Keratinocyte (primary cell): ENCODE results near the gene EPHB3. TPM values are rescaled to one million over a fixed set of nuclear protein-coding genes. Genes with fewer than 3 reads are reported as not detected.

Experiments
- DNase-seq: peaks from one replicate; pipeline ENCODE4 v3.0.0-alpha.2; 2011; ENCODE audit warnings: low read depth, missing footprints, low spot score
- FAIRE-seq: peaks from 2 replicates; lab custom pipeline; 2011; peaks lifted over from hg19 to GRCh38; lab: Jason Lieb, UNC
- H2AFZ ChIP-seq: 2 replicates; pipeline ENCODE4 v1.6.0; 2012; ENCODE audit warnings: low read length, control low read depth, inconsistent platforms; ENCODE audit not compliant: control insufficient read depth
- H3K27ac ChIP-seq: 2 replicates; pipeline ENCODE4 v1.5.1; 2011; ENCODE audit warnings: low read length; ENCODE audit not compliant: control insufficient read depth, insufficient read depth
- H3K27me3 ChIP-seq: 3 replicates; pipeline ENCODE4 v1.6.0; 2011; ENCODE audit warnings: low read length; ENCODE audit not compliant: control insufficient read depth, insufficient read depth; ENCODE audit errors: extremely low read depth
- H3K36me3 ChIP-seq, 2 experiments: 2 replicates in 1 of 2; 3 replicates in 1 of 2; pipeline ENCODE4 v1.5.1; 2011; ENCODE audit warnings: low read length in 2 of 2, mild to moderate bottlenecking in 1 of 2; ENCODE audit not compliant: control insufficient read depth in 2 of 2, insufficient read depth in 2 of 2; ENCODE audit errors: extremely low read depth in 1 of 2
- H3K4me1 ChIP-seq: 3 replicates; pipeline ENCODE4 v1.5.1; 2011; ENCODE audit warnings: low read length; ENCODE audit not compliant: control insufficient read depth, insufficient read depth; ENCODE audit errors: extremely low read depth
- H3K4me2 ChIP-seq: 3 replicates; pipeline ENCODE4 v1.6.0; 2011; ENCODE audit warnings: low read depth, low read length; ENCODE audit not compliant: control insufficient read depth, insufficient read depth; ENCODE audit errors: extremely low read depth
- H3K4me3 ChIP-seq, 3 experiments: fragments of 200-600 bp in 1 of 3; sonication (generic) in 1 of 3; 2 replicates in 2 of 3; 3 replicates in 1 of 3; pipeline ENCODE4 v1.5.1; 2011 to 2016; ENCODE audit warnings: low read length in 3 of 3, mild to moderate bottlenecking in 3 of 3, control low read depth in 2 of 3, inconsistent platforms in 1 of 3, low read depth in 1 of 3, mixed read lengths in 1 of 3, mixed run types in 1 of 3, moderate library complexity in 1 of 3; ENCODE audit not compliant: control insufficient read depth in 2 of 3, insufficient read depth in 2 of 3; ENCODE audit errors: extremely low read depth in 1 of 3
- H3K79me2 ChIP-seq: 2 replicates; pipeline ENCODE4 v1.6.0; 2012; ENCODE audit warnings: low read length; ENCODE audit not compliant: control insufficient read depth, insufficient read depth
- H3K9ac ChIP-seq: 3 replicates; pipeline ENCODE4 v1.6.0; 2011; ENCODE audit warnings: low read length; ENCODE audit not compliant: control insufficient read depth, insufficient read depth; ENCODE audit errors: extremely low read depth
- H3K9me1 ChIP-seq: 3 replicates; pipeline ENCODE4 v1.6.0; 2011; ENCODE audit warnings: low read length; ENCODE audit not compliant: control insufficient read depth, insufficient read depth; ENCODE audit errors: extremely low read depth
- H3K9me3 ChIP-seq: 2 replicates; pipeline ENCODE4 v1.5.1; 2012; ENCODE audit warnings: low read depth, low read length; ENCODE audit not compliant: control insufficient read depth
- H4K20me1 ChIP-seq: 3 replicates; pipeline ENCODE4 v1.6.0; 2011; ENCODE audit warnings: low read length; ENCODE audit not compliant: control insufficient read depth, insufficient read depth; ENCODE audit errors: extremely low read depth
- CTCF ChIP-seq, 3 experiments: IDR thresholded peaks in 1 of 3; conservative IDR thresholded peaks in 1 of 3; optimal IDR thresholded peaks in 1 of 3; 2 replicates in 2 of 3; 3 replicates in 1 of 3; pipeline versions ENCODE3 to v1.5.1; 2011; ENCODE audit warnings: low read length in 3 of 3, mild to moderate bottlenecking in 3 of 3, moderate library complexity in 2 of 3, control low read depth in 1 of 3, inconsistent platforms in 1 of 3; ENCODE audit not compliant: insufficient read depth in 2 of 3; ENCODE audit errors: extremely low read depth in 1 of 3
- EZH2 ChIP-seq: IDR thresholded peaks from one replicate; pipeline ENCODE4 v1.6.1; 2012; ENCODE audit warnings: inconsistent platforms, mild to moderate bottlenecking, low read length, moderate library complexity
- dilution Hi-C: fragments of 300-500 bp; cut with MboI; formaldehyde crosslinking; loops from one replicate; pipeline ENCODE4 v1.7.0; 2020; ENCODE audit warnings: low sequenced_read_pairs; ENCODE audit not compliant: extremely low pct_ligation_motif_present
- polyA plus RNA-seq, 5 experiments: library from polyadenylated mRNA; depleted of rRNA in 3 of 5; stranded (reverse) in 3 of 5; stranded (forward) in 1 of 5; unstranded in 1 of 5; fragments of >200 nt; gene quantifications; 1 replicate in 1 of 5; 2 replicates in 3 of 5; 3 replicates in 1 of 5; pipeline versions ENCODE4 v1.2.1 to v1.2.3, GENCODE V29; 2011 to 2012; ENCODE audit warnings: missing spikeins in 2 of 5, low read depth in 1 of 5, low replicate concordance in 1 of 5

EPHB3 gene
- polyA plus RNA-seq, 1 donor (not counting 4 experiments of a cell fraction or from before 2014, with no cell fraction given): 2.2 TPM

- H3K27ac ChIP-seq: no peak overlapping the region
- FAIRE-seq (no peak), DNase-seq (no peak)
- no peak overlapping the region for H3K9ac ChIP-seq
- H4K20me1 ChIP-seq: no peaks in the 10 kb centered on the region
- no peaks in the 10 kb centered on the region for H3K9me3 ChIP-seq
- H3K27me3 ChIP-seq: peaks cover 13% of the 10 kb centered on the region
- no peaks in the 10 kb centered on the region for H3K9me1 ChIP-seq
- peak overlapping the region in 1 of 3 experiments; percentile 34 for H3K4me3 ChIP-seq
- H3K4me2 ChIP-seq: peak overlapping the region; percentile 51
- peaks cover 32% of the 10 kb centered on the region for H3K4me1 ChIP-seq
- peak overlapping the region; percentile 39 for H2AFZ ChIP-seq
- H3K79me2 ChIP-seq: no peaks in the 10 kb centered on the region
- dilution Hi-C loops: no loop called here
- H3K36me3 ChIP-seq: no peaks in the 10 kb centered on the region
- TF ChIP-seq EZH2 (no peak), CTCF (optimal IDR thresholded peaks at IDR 0.05 in 1 of 3, IDR thresholded peaks at IDR 0.05 in 1 of 3, conservative IDR thresholded peaks at IDR 0.05 in 1 of 3; ENCODE audit: extremely low read depth in 1 of 3, insufficient read depth in 2 of 3, low read length in 3 of 3) (peak in 1 of 3 experiments; percentile 15)
Measured at GRCh38 chr3:184604039-184604601, 42.5 kb downstream of the EPHB3 start.

- no peak for TF ChIP-seq EZH2
- TF ChIP-seq CTCF (optimal IDR thresholded peaks at IDR 0.05 in 1 of 3, IDR thresholded peaks at IDR 0.05 in 1 of 3, conservative IDR thresholded peaks at IDR 0.05 in 1 of 3; ENCODE audit: extremely low read depth in 1 of 3, insufficient read depth in 2 of 3, low read length in 3 of 3): no peak
- DNase-seq (no peak), FAIRE-seq (no peak)
- peaks cover 13% of the 10 kb centered on the region for H3K27me3 ChIP-seq
- peaks cover 32% of the 10 kb centered on the region for H3K4me1 ChIP-seq
- H3K9ac ChIP-seq: no peak overlapping the region
- peak overlapping the region; percentile 42 for H3K4me2 ChIP-seq
- no peaks in the 10 kb centered on the region for H3K36me3 ChIP-seq
- no peak overlapping the region for H2AFZ ChIP-seq
- no peaks in the 10 kb centered on the region for H4K20me1 ChIP-seq
- dilution Hi-C loops: no loop called here
- no peaks in the 10 kb centered on the region for H3K9me3 ChIP-seq
- no peaks in the 10 kb centered on the region for H3K9me1 ChIP-seq
- no peak overlapping the region for H3K4me3 ChIP-seq
- H3K79me2 ChIP-seq: no peaks in the 10 kb centered on the region
- H3K27ac ChIP-seq: no peak overlapping the region
Measured at GRCh38 chr3:184604615-184605290, 43.2 kb downstream of the EPHB3 start.
